HepG2 (cell line): Measurements from ENCODE around the gene COX7C. TPM values are rescaled to one million over a fixed set of nuclear protein-coding genes. Genes with fewer than 3 reads are reported as not detected.

ENCODE experiments used
- ATAC-seq: fragments of 200-7000 bp; cut with Tn5 transposase; 3 replicates; pipeline ENCODE4 v1.9.1; 2020; ENCODE audit warnings: mild to moderate bottlenecking, moderate library complexity
- BruUV-seq: library from RNA; stranded (reverse); fragments of 400-500 nt; replicated peaks from 2 replicates; lab custom pipeline; 2021; lab: Mats Ljungman, UMichigan
- CTCF ChIA-PET: fragments of 300-600 bp; formaldehyde crosslinking; extraction: SDS; loops from one replicate; lab custom pipeline; 2021; ENCODE audit warnings: low total read pairs, inconsistent platforms, low intra/inter-chr PET ratio; lab: Yijun Ruan, JAX
- POLR2A ChIA-PET: fragments of 350-600 bp; sonication (Branson Sonifier 250); formaldehyde crosslinking; loops from one replicate; lab custom pipeline; 2020; ENCODE audit warnings: antibody characterized with exemption, inconsistent platforms; lab: Yijun Ruan, JAX
- DNase-seq: peaks from one replicate; pipeline ENCODE4 v3.0.0-alpha.2; 2015; ENCODE audit warnings: low spot score
- FAIRE-seq: peaks from 3 replicates; lab custom pipeline; 2011; peaks lifted over from hg19 to GRCh38; lab: Jason Lieb, UNC
- H2AFZ ChIP-seq: one replicate; pipeline ENCODE4 v1.6.1; 2011; ENCODE audit warnings: low read length, inconsistent platforms
- H3K27ac ChIP-seq: fragments of 300-600 bp; 3 replicates; pipeline ENCODE4 v1.8.0; 2011; ENCODE audit warnings: mixed run types, mild to moderate bottlenecking, mixed read lengths, low read length, inconsistent platforms; ENCODE audit not compliant: insufficient read depth; ENCODE audit errors: extremely low read length
- H3K27me3 ChIP-seq, 2 experiments: fragments of 200-600 bp in 1 of 2; 2 replicates in 1 of 2; 3 replicates in 1 of 2; pipeline versions ENCODE4 v1.6.0 to v1.8.0; 2011; ENCODE audit warnings: low read length in 2 of 2, mild to moderate bottlenecking in 2 of 2, moderate library complexity in 2 of 2, inconsistent platforms in 1 of 2; ENCODE audit not compliant: insufficient read depth in 2 of 2, control insufficient read depth in 1 of 2
- H3K36me3 ChIP-seq, 2 experiments: fragments of 200-600 bp in 1 of 2; replicated peaks in 1 of 2; 2 replicates in 1 of 2; 3 replicates in 1 of 2; pipeline versions ENCODE4 v1.5.1 to v1.8.0; 2011; ENCODE audit warnings: low read length in 2 of 2, inconsistent platforms in 1 of 2; ENCODE audit not compliant: insufficient read depth in 2 of 2, control insufficient read depth in 1 of 2
- H3K4me1 ChIP-seq: 2 replicates; pipeline ENCODE4 v1.5.1; 2012; ENCODE audit warnings: low read length, inconsistent platforms; ENCODE audit not compliant: insufficient read depth
- H3K4me2 ChIP-seq: 2 replicates; pipeline ENCODE4 v1.6.0; 2011; ENCODE audit warnings: low read depth, low read length, inconsistent platforms
- H3K4me3 ChIP-seq, 3 experiments: fragments of 200-600 bp in 1 of 3; sonication (generic), shearing (Covaris generic) in 1 of 3; replicated peaks in 1 of 3; 2 replicates each; pipeline ENCODE4 v1.5.1; 2011 to 2016; ENCODE audit warnings: low read length in 3 of 3, inconsistent platforms in 2 of 3, low read depth in 2 of 3, mild to moderate bottlenecking in 2 of 3, control low read depth in 1 of 3, mixed read lengths in 1 of 3; ENCODE audit not compliant: insufficient read depth in 1 of 3
- H3K79me2 ChIP-seq: one replicate; pipeline ENCODE4 v1.6.1; 2011; ENCODE audit warnings: low read length, inconsistent platforms; ENCODE audit not compliant: insufficient read depth
- H3K9ac ChIP-seq: 2 replicates; pipeline ENCODE4 v1.6.0; 2011; ENCODE audit warnings: mild to moderate bottlenecking, low read depth, low read length, inconsistent platforms; ENCODE audit not compliant: insufficient read depth
- H3K9me3 ChIP-seq: 2 replicates; pipeline ENCODE4 v1.5.1; 2012; ENCODE audit warnings: mild to moderate bottlenecking, low read length
- H4K20me1 ChIP-seq: 2 replicates; pipeline ENCODE4 v1.6.0; 2011; ENCODE audit warnings: inconsistent platforms, mild to moderate bottlenecking, low read length, moderate library complexity; ENCODE audit not compliant: insufficient read depth
- ATF4 ChIP-seq, 2 experiments: fragments of 450-650 bp in 1 of 2; sonication (generic) in 1 of 2; formaldehyde crosslinking; IDR thresholded peaks; 2 replicates each; pipeline versions ENCODE4 v1.5.0 to v1.8.0; 2020 to 2022; ENCODE audit warnings: mild to moderate bottlenecking in 1 of 2, missing genetic modification reagents in 1 of 2
- CREB1 ChIP-seq, 2 experiments: fragments of 450-650 bp in 1 of 2; IDR thresholded peaks; 2 replicates each; pipeline ENCODE4 v1.6.1; 2016 to 2017; ENCODE audit warnings: control low read depth in 1 of 2, mild to moderate bottlenecking in 1 of 2, missing compliant biosample characterization in 1 of 2, missing genetic modification characterization in 1 of 2
- ELF3 ChIP-seq: IDR thresholded peaks from 2 replicates; pipeline ENCODE4 v1.6.1; 2016; ENCODE audit warnings: missing genetic modification reagents, missing compliant biosample characterization
- MEIS1 ChIP-seq: sonication (generic); formaldehyde crosslinking; IDR thresholded peaks from 2 replicates; pipeline ENCODE4 v1.9.0; 2021; ENCODE audit warnings: mild to moderate bottlenecking, missing genetic modification reagents, moderate library complexity, borderline replicate concordance
- TCF7L2 ChIP-seq: IDR thresholded peaks from 2 replicates; pipeline ENCODE4 v1.6.1; 2011; ENCODE audit warnings: mild to moderate bottlenecking, low read depth, low read length, moderate library complexity
- ZNF451 ChIP-seq: sonication (generic); formaldehyde crosslinking; IDR thresholded peaks from 2 replicates; pipeline ENCODE4 v1.5.0; 2020; ENCODE audit warnings: mild to moderate bottlenecking, missing genetic modification reagents
- ZNF703 ChIP-seq: sonication (generic); formaldehyde crosslinking; IDR thresholded peaks from 2 replicates; pipeline ENCODE4 v1.5.1; 2020; ENCODE audit warnings: missing genetic modification reagents, mild to moderate bottlenecking, moderate library complexity, borderline replicate concordance
- ZNF768 ChIP-seq: sonication (generic); formaldehyde crosslinking; IDR thresholded peaks from 2 replicates; pipeline ENCODE4 v1.4.0; 2020; ENCODE audit warnings: missing genetic modification reagents
- ZNF800 ChIP-seq: sonication (generic); formaldehyde crosslinking; IDR thresholded peaks from 2 replicates; pipeline ENCODE4 v1.4.0; 2020; ENCODE audit warnings: missing genetic modification reagents
- WGBS: methylation state at CpG from one replicate; pipeline ENCODE4 v1.1.6; 2017; ENCODE audit warnings: low lambda C conversion rate; 5-methylcytosine and 5-hydroxymethylcytosine counted together
- in situ Hi-C: cut with HindIII; loops from 2 replicates; pipeline ENCODE4 v1.10.0; 2017; ENCODE audit warnings: low pct_unique_long_range_greater_than_20kb; ENCODE audit not compliant: extremely low pct_ligation_motif_present
- intact Hi-C: fragments of 100-400 bp; cut with micrococcal nuclease; formaldehyde crosslinking; loops from one replicate; pipeline ENCODE4 v1.10.0; 2022; ENCODE audit not compliant: unreplicated experiment
- polyA plus RNA-seq, 8 experiments: library from polyadenylated mRNA; depleted of rRNA in 3 of 8; stranded (reverse) in 7 of 8; unstranded in 1 of 8; fragments of >200 nt; fragmentation: Illumina TruSeq in 4 of 8; extraction: Trizol in 4 of 8; gene quantifications; 2 replicates each; pipeline versions ENCODE4 v1.2.1 to v1.2.3, GENCODE V29; 2011 to 2016; ENCODE audit warnings: low read depth in 4 of 8, missing spikeins in 1 of 8, mixed read lengths in 1 of 8; ENCODE audit not compliant: insufficient read depth in 1 of 8
- total RNA-seq, 5 experiments: library from RNA; depleted of rRNA; stranded (reverse); fragments of >200 nt; fragmentation: Illumina TruSeq; extraction: Trizol; gene quantifications; 2 replicates each; pipeline ENCODE4 v1.2.3, GENCODE V29; 2016; ENCODE audit warnings: low read depth in 1 of 5
- TF ChIP-seq, protein P1 (sequence below): sonication (generic); formaldehyde crosslinking; IDR thresholded peaks from 2 replicates; pipeline ENCODE4 v1.8.0; 2022; ENCODE audit warnings: low read depth, missing genetic modification reagents
- TF ChIP-seq, protein P2 (sequence below): sonication (generic); formaldehyde crosslinking; conservative IDR thresholded peaks from 2 replicates; pipeline ENCODE4 v1.8.0; 2022; ENCODE audit warnings: missing genetic modification reagents

The COX7C gene
- total and polyA plus RNA-seq, 2 of the 13 experiments (the other 11 are each of a cell fraction or from before 2014, with no cell fraction given), result 538 to 635 TPM

GRCh38 chr5:86572825-86573517, 44.8 kb upstream of the COX7C start:
- Histone ChIP-seq H3K27ac (no peak overlapping the region), H3K27me3 (no peaks in the 10 kb centered on the region; a peak in 1 of 5 replicates), H3K9me3 (peaks cover 7% of the 10 kb centered on the region; the same call in 1 of the 2 replicates), H3K9ac (no peak overlapping the region), H3K4me3 (no peak overlapping the region), H3K36me3 (no peaks in the 10 kb centered on the region), H4K20me1 (no peaks in the 10 kb centered on the region), H2AFZ (no peak overlapping the region), H3K4me2 (no peak overlapping the region), H3K79me2 (no peaks in the 10 kb centered on the region), H3K4me1 (peaks cover 10% of the 10 kb centered on the region)
- 23% methylated on average over 6 of the region's 7 CpGs for WGBS
- in situ Hi-C loops, result no loop called here
- BruUV-seq, result no TSS peak
- FAIRE-seq, result no peak
- no peak for ATAC-seq
- intact Hi-C loops, result no loop called here
- ChIA-PET CTCF (no interaction called here), POLR2A (no interaction called here)
- TF ChIP-seq ZNF768, result no peak
- TF ChIP-seq ELF3 (CRISPR knock-in tag), result no peak
- no peak for TF ChIP-seq ZNF703 (CRISPR knock-in tag)
- DNase-seq, result no peak

GRCh38 chr5:86579502-86579901, 38.2 kb upstream of the COX7C start:
- no peak overlapping the region for H3K9ac ChIP-seq
- WGBS, result 1% methylated on average over 3 of the region's 3 CpGs
- BruUV-seq, result no TSS peak
- no peaks in the 10 kb centered on the region for H4K20me1 ChIP-seq
- no peak for ATAC-seq
- H3K9me3 ChIP-seq, result no peaks in the 10 kb centered on the region
- H3K4me3 ChIP-seq, result no peak overlapping the region
- no peaks in the 10 kb centered on the region for H3K36me3 ChIP-seq
- no peak overlapping the region for H3K4me2 ChIP-seq
- no peaks in the 10 kb centered on the region for H3K79me2 ChIP-seq
- FAIRE-seq, result no peak
- no peak overlapping the region for H2AFZ ChIP-seq
- intact Hi-C loops (no loop called here), in situ Hi-C loops (no loop called here)
- no peaks in the 10 kb centered on the region for H3K4me1 ChIP-seq
- DNase-seq, result no peak
- ChIA-PET POLR2A (no interaction called here), CTCF (no interaction called here)
- H3K27me3 ChIP-seq, result no peaks in the 10 kb centered on the region; a peak in 1 of 5 replicates
- no peak overlapping the region for H3K27ac ChIP-seq
- TF ChIP-seq ATF4 (CRISPR knock-in tag; IDR thresholded peaks at IDR 0.05), result no peak
- TF ChIP-seq, protein P1, sequence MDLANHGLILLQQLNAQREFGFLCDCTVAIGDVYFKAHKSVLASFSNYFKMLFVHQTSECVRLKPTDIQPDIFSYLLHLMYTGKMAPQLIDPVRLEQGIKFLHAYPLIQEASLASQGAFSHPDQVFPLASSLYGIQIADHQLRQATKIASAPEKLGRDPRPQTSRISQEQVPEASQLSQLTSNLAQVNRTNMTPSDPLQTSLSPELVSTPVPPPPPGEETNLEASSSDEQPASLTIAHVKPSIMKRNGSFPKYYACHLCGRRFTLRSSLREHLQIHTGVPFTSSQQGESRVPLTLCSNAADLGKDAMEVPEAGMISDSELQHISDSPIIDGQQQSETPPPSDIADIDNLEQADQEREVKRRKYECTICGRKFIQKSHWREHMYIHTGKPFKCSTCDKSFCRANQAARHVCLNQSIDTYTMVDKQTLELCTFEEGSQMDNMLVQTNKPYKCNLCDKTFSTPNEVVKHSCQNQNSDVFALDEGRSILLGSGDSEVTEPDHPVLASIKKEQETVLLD, result no peak
- TF ChIP-seq ZNF800 (CRISPR knock-in tag), result no peak
- no peak for TF ChIP-seq TCF7L2
- no peak for TF ChIP-seq MEIS1 (CRISPR knock-in tag)
- TF ChIP-seq, protein P2, sequence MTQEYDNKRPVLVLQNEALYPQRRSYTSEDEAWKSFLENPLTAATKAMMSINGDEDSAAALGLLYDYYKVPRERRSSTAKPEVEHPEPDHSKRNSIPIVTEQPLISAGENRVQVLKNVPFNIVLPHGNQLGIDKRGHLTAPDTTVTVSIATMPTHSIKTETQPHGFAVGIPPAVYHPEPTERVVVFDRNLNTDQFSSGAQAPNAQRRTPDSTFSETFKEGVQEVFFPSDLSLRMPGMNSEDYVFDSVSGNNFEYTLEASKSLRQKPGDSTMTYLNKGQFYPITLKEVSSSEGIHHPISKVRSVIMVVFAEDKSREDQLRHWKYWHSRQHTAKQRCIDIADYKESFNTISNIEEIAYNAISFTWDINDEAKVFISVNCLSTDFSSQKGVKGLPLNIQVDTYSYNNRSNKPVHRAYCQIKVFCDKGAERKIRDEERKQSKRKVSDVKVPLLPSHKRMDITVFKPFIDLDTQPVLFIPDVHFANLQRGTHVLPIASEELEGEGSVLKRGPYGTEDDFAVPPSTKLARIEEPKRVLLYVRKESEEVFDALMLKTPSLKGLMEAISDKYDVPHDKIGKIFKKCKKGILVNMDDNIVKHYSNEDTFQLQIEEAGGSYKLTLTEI (CRISPR knock-in tag), result no peak
- no peak for TF ChIP-seq ZNF451 (CRISPR knock-in tag)
- no peak for TF ChIP-seq CREB1 (IDR thresholded peaks at IDR 0.05)
- TF ChIP-seq CREB1 (CRISPR knock-in tag; IDR thresholded peaks at IDR 0.05), result no peak
